Measurements from ENCODE around the gene KLF16. TPM values are rescaled to one million over a fixed set of nuclear protein-coding genes. Genes with fewer than 3 reads are reported as not detected.

Gene KLF16
- total and polyA plus RNA-seq, 10 of the 15 experiments (the other 5 are each of a cell fraction or from before 2014, with no cell fraction given) = 0.03 to 41.2 (median 2.6) TPM

DNA sequence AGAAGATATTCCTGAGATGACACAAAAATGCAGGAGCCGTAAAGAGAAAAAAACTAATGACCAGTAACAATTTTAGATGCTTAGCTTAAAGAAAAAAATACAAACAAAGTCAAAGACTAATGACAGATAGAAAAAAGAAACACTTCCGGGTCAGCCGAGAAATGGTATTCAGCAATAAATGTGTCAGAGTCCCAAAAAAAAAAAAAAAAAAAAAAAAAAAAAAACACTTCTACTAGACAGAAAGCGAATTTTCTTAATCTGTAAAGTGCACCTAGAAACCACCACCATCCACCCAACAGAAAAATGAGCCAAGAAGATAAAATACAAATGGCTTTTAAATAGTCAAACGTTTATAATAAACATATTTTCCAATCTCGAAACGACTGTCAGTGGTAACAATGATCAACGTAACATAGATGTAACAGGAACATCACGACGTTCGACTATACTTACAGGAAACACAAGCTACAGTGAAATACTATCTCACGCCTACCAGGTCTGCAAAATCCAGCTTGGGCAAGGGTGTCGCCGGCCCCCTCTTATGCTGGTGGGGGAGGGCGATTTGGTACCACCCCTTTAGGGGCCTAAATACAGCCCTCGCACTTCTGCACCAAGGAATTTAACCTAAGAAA, 11.3 kb upstream of the KLF16 start (continued):
- TF ChIP-seq, protein P1, sequence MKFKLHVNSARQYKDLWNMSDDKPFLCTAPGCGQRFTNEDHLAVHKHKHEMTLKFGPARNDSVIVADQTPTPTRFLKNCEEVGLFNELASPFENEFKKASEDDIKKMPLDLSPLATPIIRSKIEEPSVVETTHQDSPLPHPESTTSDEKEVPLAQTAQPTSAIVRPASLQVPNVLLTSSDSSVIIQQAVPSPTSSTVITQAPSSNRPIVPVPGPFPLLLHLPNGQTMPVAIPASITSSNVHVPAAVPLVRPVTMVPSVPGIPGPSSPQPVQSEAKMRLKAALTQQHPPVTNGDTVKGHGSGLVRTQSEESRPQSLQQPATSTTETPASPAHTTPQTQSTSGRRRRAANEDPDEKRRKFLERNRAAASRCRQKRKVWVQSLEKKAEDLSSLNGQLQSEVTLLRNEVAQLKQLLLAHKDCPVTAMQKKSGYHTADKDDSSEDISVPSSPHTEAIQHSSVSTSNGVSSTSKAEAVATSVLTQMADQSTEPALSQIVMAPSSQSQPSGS (IDR thresholded peaks at IDR 0.05; ENCODE audit: low read length) = no peak
- TF ChIP-seq TAF1 (IDR thresholded peaks at IDR 0.05; ENCODE audit: borderline replicate concordance, low read depth, low read length) = no peak
- peak; percentile 12; the same call in 1 of the 2 replicates for TF ChIP-seq CREB1 (IDR thresholded peaks at IDR 0.05; ENCODE audit: low read depth)
- TF ChIP-seq, protein P2, sequence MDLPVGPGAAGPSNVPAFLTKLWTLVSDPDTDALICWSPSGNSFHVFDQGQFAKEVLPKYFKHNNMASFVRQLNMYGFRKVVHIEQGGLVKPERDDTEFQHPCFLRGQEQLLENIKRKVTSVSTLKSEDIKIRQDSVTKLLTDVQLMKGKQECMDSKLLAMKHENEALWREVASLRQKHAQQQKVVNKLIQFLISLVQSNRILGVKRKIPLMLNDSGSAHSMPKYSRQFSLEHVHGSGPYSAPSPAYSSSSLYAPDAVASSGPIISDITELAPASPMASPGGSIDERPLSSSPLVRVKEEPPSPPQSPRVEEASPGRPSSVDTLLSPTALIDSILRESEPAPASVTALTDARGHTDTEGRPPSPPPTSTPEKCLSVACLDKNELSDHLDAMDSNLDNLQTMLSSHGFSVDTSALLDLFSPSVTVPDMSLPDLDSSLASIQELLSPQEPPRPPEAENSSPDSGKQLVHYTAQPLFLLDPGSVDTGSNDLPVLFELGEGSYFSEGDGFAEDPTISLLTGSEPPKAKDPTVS (IDR thresholded peaks at IDR 0.05; ENCODE audit: low read depth, low read length) = no peak

DNA sequence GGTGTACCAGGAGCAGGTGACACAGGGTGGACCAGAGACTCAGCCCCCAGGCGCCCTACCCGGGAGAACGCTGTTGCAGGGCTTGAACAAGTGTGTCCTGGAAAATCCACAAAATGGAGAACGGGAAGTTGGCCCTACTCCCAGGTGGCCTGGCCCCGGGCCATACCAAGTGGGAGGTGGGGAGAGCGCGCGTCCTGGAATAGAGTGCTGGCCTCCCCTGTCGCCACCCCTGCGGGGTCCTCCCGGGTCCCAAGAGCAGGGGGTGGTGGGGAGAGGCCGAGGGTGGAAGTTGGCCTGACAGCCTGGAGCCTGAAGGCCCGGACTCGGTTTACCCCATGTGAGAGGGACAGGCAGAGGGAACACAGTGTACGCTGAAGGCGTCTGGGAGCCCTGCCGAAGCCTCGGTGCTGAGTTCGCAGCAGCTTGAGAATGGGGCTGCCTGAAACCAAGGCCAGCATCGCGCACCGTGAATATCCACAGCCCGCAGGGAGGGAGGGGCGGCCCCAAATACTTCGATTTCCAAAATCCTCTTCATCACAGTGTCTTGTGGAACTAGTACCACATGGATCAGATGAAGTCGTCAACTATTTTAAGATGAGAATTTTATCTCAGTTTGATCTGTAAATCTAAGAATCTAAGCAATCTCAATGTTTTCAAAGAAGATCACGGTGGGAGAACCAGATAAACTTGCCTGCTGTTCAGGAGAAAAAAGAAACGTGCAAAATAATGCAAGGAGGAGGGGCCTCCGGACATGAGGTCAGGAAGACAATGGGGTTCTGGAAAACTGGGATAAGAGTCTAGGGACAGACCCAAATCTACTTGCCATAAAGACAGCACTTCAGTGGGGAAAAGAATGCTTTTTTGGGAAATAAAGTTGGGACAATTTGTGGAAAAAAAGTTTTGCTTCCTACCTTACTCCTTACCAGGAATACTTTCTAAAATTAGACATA, 10.4 kb upstream of the KLF16 start:
- ATAC-seq (no peak), DNase-seq (ENCODE audit: low read depth, low spot score) (no peak), FAIRE-seq (no peak)
- peaks cover 3 to 9% of the 10 kb centered on the region in 2 experiments; a peak in 3 of 4 replicates for H3K36me3 ChIP-seq (ENCODE audit: control insufficient read depth in 2 of 2, insufficient read depth in 2 of 2, low read length in 1 of 2)
- peak overlapping the region; percentile 89 for H3K4me3 ChIP-seq
- H3K4me2 ChIP-seq (ENCODE audit: control insufficient read depth, insufficient read depth) = peak overlapping the region; percentile 76
- POLR2A ChIA-PET = no interaction called here
- H2AFZ ChIP-seq (ENCODE audit: control insufficient read depth, low read depth, low read length) = no peak overlapping the region
- no TSS peak for BruUV-seq (replicated peaks)
- intact Hi-C loops (cut with micrococcal nuclease; ENCODE audit: unreplicated experiment) = no loop called here
- TF ChIP-seq TAF1 (IDR thresholded peaks at IDR 0.05; ENCODE audit: borderline replicate concordance, low read depth, low read length) (no peak), GABPA (IDR thresholded peaks at IDR 0.05; ENCODE audit: low read depth) (no peak), NFIC (IDR thresholded peaks at IDR 0.05; ENCODE audit: low read depth, low read length) (no peak), PAX8 (IDR thresholded peaks at IDR 0.05) (no peak), EZH2 (IDR thresholded peaks at IDR 0.05; ENCODE audit: borderline replicate concordance, control insufficient read depth, low read depth, low read length) (no peak), ZNF24 (IDR thresholded peaks at IDR 0.05) (no peak), YBX1 (IDR thresholded peaks at IDR 0.05) (no peak), CREM (IDR thresholded peaks at IDR 0.05; ENCODE audit: low read depth) (no peak), EGR1 (IDR thresholded peaks at IDR 0.05; ENCODE audit: borderline replicate concordance in 1 of 2, low read depth in 2 of 2, low read length in 2 of 2) (no peak), NBN (IDR thresholded peaks at IDR 0.05) (no peak), ESRRA (IDR thresholded peaks at IDR 0.05; ENCODE audit: low read length) (no peak)
- TF ChIP-seq, protein P3, sequence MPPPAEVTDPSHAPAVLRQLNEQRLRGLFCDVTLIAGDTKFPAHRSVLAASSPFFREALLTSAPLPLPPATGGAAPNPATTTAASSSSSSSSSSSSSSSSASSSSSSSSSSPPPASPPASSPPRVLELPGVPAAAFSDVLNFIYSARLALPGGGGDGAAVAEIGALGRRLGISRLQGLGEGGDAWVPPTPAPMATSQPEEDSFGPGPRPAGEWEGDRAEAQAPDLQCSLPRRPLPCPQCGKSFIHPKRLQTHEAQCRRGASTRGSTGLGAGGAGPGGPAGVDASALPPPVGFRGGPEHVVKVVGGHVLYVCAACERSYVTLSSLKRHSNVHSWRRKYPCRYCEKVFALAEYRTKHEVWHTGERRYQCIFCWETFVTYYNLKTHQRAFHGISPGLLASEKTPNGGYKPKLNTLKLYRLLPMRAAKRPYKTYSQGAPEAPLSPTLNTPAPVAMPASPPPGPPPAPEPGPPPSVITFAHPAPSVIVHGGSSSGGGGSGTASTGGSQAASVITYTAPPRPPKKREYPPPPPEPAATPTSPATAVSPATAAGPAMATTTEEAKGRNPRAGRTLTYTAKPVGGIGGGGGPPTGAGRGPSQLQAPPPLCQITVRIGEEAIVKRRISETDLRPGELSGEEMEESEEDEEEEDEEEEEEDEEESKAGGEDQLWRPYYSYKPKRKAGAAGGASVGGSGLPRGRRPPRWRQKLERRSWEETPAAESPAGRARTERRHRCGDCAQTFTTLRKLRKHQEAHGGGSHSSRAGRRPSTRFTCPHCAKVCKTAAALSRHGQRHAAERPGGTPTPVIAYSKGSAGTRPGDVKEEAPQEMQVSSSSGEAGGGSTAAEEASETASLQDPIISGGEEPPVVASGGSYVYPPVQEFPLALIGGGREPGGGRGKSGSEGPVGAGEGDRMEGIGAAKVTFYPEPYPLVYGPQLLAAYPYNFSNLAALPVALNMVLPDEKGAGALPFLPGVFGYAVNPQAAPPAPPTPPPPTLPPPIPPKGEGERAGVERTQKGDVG (CRISPR knock-in tag; IDR thresholded peaks at IDR 0.05) = no peak
- WGBS (ENCODE audit: insufficient coverage, insufficient replicate concordance, low lambda C conversion rate, missing lambda C conversion rate) = 97% methylated on average over 29 of the region's 29 CpGs
- H4K20me1 ChIP-seq (ENCODE audit: control insufficient read depth, insufficient read depth) = no peaks in the 10 kb centered on the region
- RAD21 ChIA-PET (ENCODE audit: unreplicated experiment) = interaction anchor here (0.6 to 1.6 kb wide), 3 partner anchors 17 to 196 kb away, joined by 3 to 6 read pairs (median 4); no protein-coding TSS in a partner anchor
- no peaks in the 10 kb centered on the region for H3K27me3 ChIP-seq (replicated peaks in 1 of 2; ENCODE audit: control insufficient read depth in 2 of 2, insufficient read depth in 2 of 2, low read length in 1 of 2)
- peaks cover 3% of the 10 kb centered on the region; the same call in 1 of the 2 replicates for H3K4me1 ChIP-seq (ENCODE audit: control insufficient read depth, insufficient read depth, low read length)
- SMC1A ChIA-PET (ENCODE audit: uncharacterized antibody, unreplicated experiment) = no interaction called here
- H3K9ac ChIP-seq (ENCODE audit: control insufficient read depth, insufficient read depth, low read length) = peak overlapping the region; percentile 94
- in situ Hi-C loops (cut with MboI) = loop anchor here (25.0 kb wide), 1 partner anchor 1489 kb away; the partner anchor contains the start of gene NFIC
- H3K27ac ChIP-seq (ENCODE audit: control insufficient read depth, insufficient read depth) = no peak overlapping the region
- CTCF ChIA-PET = interaction anchor here (1.3 to 3.2 kb wide), 2 partner anchors 9 to 24 kb away, joined by 4 to 19 read pairs; no protein-coding TSS in a partner anchor
- no peaks in the 10 kb centered on the region for H3K9me3 ChIP-seq (replicated peaks; ENCODE audit: control insufficient read depth, insufficient read depth, low read length)
- H3K79me2 ChIP-seq (ENCODE audit: control insufficient read depth, insufficient read depth, low read length) = peaks cover 39% of the 10 kb centered on the region
